K562 (cell line): ENCODE results near the gene DLL4. TPM values are rescaled to one million over a fixed set of nuclear protein-coding genes. Genes with fewer than 3 reads are reported as not detected.
A peak's percentile ranks its signal among the peaks of the same experiment; 100 is the strongest.

Experiments used
- ATAC-seq: fragments of 200-7000 bp; cut with Tn5 transposase; 3 replicates; pipeline ENCODE4 v1.9.1; 2020; ENCODE audit warnings: moderate library complexity
- BruUV-seq: library from RNA; stranded (reverse); fragments of 400-500 nt; replicated peaks from 2 replicates; lab custom pipeline; 2021; lab: Mats Ljungman, UMichigan
- CTCF ChIA-PET: fragments of 300-600 bp; formaldehyde crosslinking; extraction: SDS; loops from one replicate; lab custom pipeline; 2021; ENCODE audit warnings: low intra/inter-chr PET ratio; lab: Yijun Ruan, JAX
- POLR2A ChIA-PET: fragments of 300-600, 350-650 bp; sonication (Branson Sonifier 250); formaldehyde crosslinking; extraction: SDS; loops from one replicate; lab custom pipeline; 2021; ENCODE audit warnings: antibody characterized with exemption, inconsistent platforms; lab: Yijun Ruan, JAX
- DNase-seq, 4 experiments: peaks; one replicate each; pipeline versions ENCODE4 v3.0.0 to v3.0.0-alpha.2; 2011 to 2018; ENCODE audit warnings: low spot score in 3 of 4, mixed read lengths in 3 of 4; ENCODE audit errors: extremely low read depth in 1 of 4
- FAIRE-seq: peaks from 2 replicates; lab custom pipeline; 2011; peaks lifted over from hg19 to GRCh38; lab: Jason Lieb, UNC
- H2AFZ ChIP-seq: 2 replicates; pipeline ENCODE4 v1.6.0; 2011; ENCODE audit warnings: low read depth, low read length, control low read depth, inconsistent platforms
- H3K27ac ChIP-seq: fragments of 200-600 bp; 3 replicates; pipeline ENCODE4 v1.8.0; 2011; ENCODE audit warnings: low read depth, mild to moderate bottlenecking, control low read depth, inconsistent platforms, low read length, moderate library complexity, mixed read lengths; ENCODE audit errors: extremely low read depth
- H3K27me3 ChIP-seq, 2 experiments: fragments of 300-600 bp in 1 of 2; 2 replicates in 1 of 2; 3 replicates in 1 of 2; pipeline versions ENCODE4 v1.6.0 to v1.8.0; 2011; ENCODE audit warnings: inconsistent platforms in 2 of 2, low read length in 2 of 2, mild to moderate bottlenecking in 1 of 2, mixed read lengths in 1 of 2, moderate library complexity in 1 of 2; ENCODE audit not compliant: control insufficient read depth in 2 of 2, insufficient read depth in 2 of 2
- H3K36me3 ChIP-seq: fragments of 300-600 bp; 3 replicates; pipeline ENCODE4 v1.8.0; 2011; ENCODE audit warnings: mild to moderate bottlenecking, low read length, inconsistent platforms; ENCODE audit not compliant: control insufficient read depth, insufficient read depth
- H3K4me1 ChIP-seq, 2 experiments: fragments of 200-600 bp in 1 of 2; replicated peaks in 1 of 2; 2 replicates in 1 of 2; 3 replicates in 1 of 2; pipeline versions ENCODE4 v1.5.1 to v1.8.0; 2011; ENCODE audit warnings: inconsistent platforms in 2 of 2, low read length in 2 of 2, mild to moderate bottlenecking in 1 of 2, mixed read lengths in 1 of 2, moderate library complexity in 1 of 2; ENCODE audit not compliant: control insufficient read depth in 2 of 2, insufficient read depth in 2 of 2
- H3K4me2 ChIP-seq: 2 replicates; pipeline ENCODE4 v1.6.1; 2011; ENCODE audit warnings: low read length, control low read depth, inconsistent platforms, mixed read lengths; ENCODE audit not compliant: insufficient read depth
- H3K4me3 ChIP-seq: fragments of 200-600 bp; sonication (generic), shearing (Covaris generic); 2 replicates; pipeline ENCODE4 v1.5.1; 2016; ENCODE audit warnings: control low read depth, inconsistent platforms
- H3K79me2 ChIP-seq: fragments of 200-600 bp; 3 replicates; pipeline ENCODE4 v1.8.0; 2011; ENCODE audit warnings: low read length, inconsistent platforms; ENCODE audit not compliant: control insufficient read depth, insufficient read depth
- H3K9ac ChIP-seq, 2 experiments: 2 replicates each; pipeline versions ENCODE4 v1.6.0 to v1.6.1; 2011; ENCODE audit warnings: low read depth in 2 of 2, low read length in 2 of 2, control low read depth in 1 of 2, inconsistent platforms in 1 of 2, mild to moderate bottlenecking in 1 of 2, mixed read lengths in 1 of 2; ENCODE audit not compliant: insufficient read depth in 1 of 2
- H3K9me1 ChIP-seq: one replicate; pipeline ENCODE4 v1.6.0; 2011; ENCODE audit warnings: inconsistent platforms, mild to moderate bottlenecking, low read length, moderate library complexity; ENCODE audit not compliant: control insufficient read depth, insufficient read depth
- H3K9me3 ChIP-seq: replicated peaks from 2 replicates; pipeline ENCODE4 v1.5.1; 2011; ENCODE audit warnings: low read depth, low read length, inconsistent platforms; ENCODE audit not compliant: control insufficient read depth, insufficient read depth
- H4K20me1 ChIP-seq: replicated peaks from 2 replicates; pipeline ENCODE4 v1.6.1; 2011; ENCODE audit warnings: low read length, inconsistent platforms, mixed read lengths; ENCODE audit not compliant: control insufficient read depth, insufficient read depth
- BCL6 ChIP-seq: fragments of 250-450 bp; sonication (Bioruptor Pico); IDR thresholded peaks from 2 replicates; pipeline ENCODE4 v1.4.0; 2020
- CBFB ChIP-seq: sonication (generic); formaldehyde crosslinking; IDR thresholded peaks from 2 replicates; pipeline ENCODE4 v1.4.0; 2020; ENCODE audit warnings: mild to moderate bottlenecking, missing genetic modification reagents
- FOXK1 ChIP-seq: sonication (generic); formaldehyde crosslinking; IDR thresholded peaks from 2 replicates; pipeline ENCODE4 v1.8.0; 2022; ENCODE audit warnings: missing genetic modification reagents, mild to moderate bottlenecking, borderline replicate concordance
- KAT2B ChIP-seq: IDR thresholded peaks from one replicate; pipeline ENCODE4 v1.6.1; 2012; ENCODE audit warnings: low read depth, mild to moderate bottlenecking, control low read depth, inconsistent platforms, low read length, moderate library complexity
- KDM1A ChIP-seq, 2 experiments: fragments of 450-650 bp; IDR thresholded peaks; 2 replicates each; pipeline ENCODE4 v1.6.1; 2016; ENCODE audit warnings: mild to moderate bottlenecking in 2 of 2
- MAFG ChIP-seq: fragments of 450-650 bp; conservative IDR thresholded peaks from 2 replicates; pipeline ENCODE4 v1.6.1; 2016; ENCODE audit warnings: missing genetic modification characterization, missing compliant biosample characterization
- MCM7 ChIP-seq, 2 experiments: fragments of 450-650 bp; IDR thresholded peaks; 2 replicates each; pipeline ENCODE4 v1.6.1; 2016 to 2018
- NCOA2 ChIP-seq, 2 experiments: fragments of 450-650 bp; IDR thresholded peaks; 2 replicates each; pipeline ENCODE4 v1.6.1; 2018; ENCODE audit warnings: mild to moderate bottlenecking in 2 of 2, moderate library complexity in 1 of 2; ENCODE audit not compliant: partially characterized antibody in 2 of 2
- RAD21 ChIP-seq, 2 experiments: fragments of 250-450 bp in 1 of 2; fragments of 450-650 bp in 1 of 2; sonication (Bioruptor Pico) in 1 of 2; formaldehyde crosslinking in 1 of 2; IDR thresholded peaks in 1 of 2; conservative IDR thresholded peaks in 1 of 2; 2 replicates each; pipeline versions ENCODE4 v1.4.0 to v1.8.0; 2020 to 2022; ENCODE audit warnings: mild to moderate bottlenecking in 2 of 2, moderate library complexity in 1 of 2
- RBM17 ChIP-seq: fragments of 200-400 bp; formaldehyde crosslinking; IDR thresholded peaks from 2 replicates; pipeline ENCODE4 v1.6.1; 2017; ENCODE audit warnings: low read depth, mild to moderate bottlenecking, low read length, borderline replicate concordance
- RHOXF2B ChIP-seq: fragments of 250-450 bp; sonication (Bioruptor Pico); conservative IDR thresholded peaks from 2 replicates; pipeline ENCODE4 v1.5.1; 2021
- ZNF121 ChIP-seq: sonication (generic); formaldehyde crosslinking; conservative IDR thresholded peaks from 2 replicates; pipeline ENCODE4 v1.8.0; 2022; ENCODE audit warnings: missing genetic modification reagents
- ZNF217 ChIP-seq: sonication (generic); formaldehyde crosslinking; IDR thresholded peaks from 2 replicates; pipeline ENCODE4 v1.8.0; 2022; ENCODE audit warnings: mild to moderate bottlenecking, missing genetic modification reagents
- ZNF253 ChIP-seq: fragments of 250-450 bp; sonication (Bioruptor Pico); conservative IDR thresholded peaks from 2 replicates; pipeline ENCODE4 v1.6.1; 2021; ENCODE audit warnings: mild to moderate bottlenecking
- ZNF324 ChIP-seq: fragments of 250-450 bp; sonication (Bioruptor Pico); IDR thresholded peaks from 2 replicates; pipeline ENCODE4 v1.4.0; 2020; ENCODE audit warnings: mild to moderate bottlenecking
- ZNF431 ChIP-seq: sonication (generic); formaldehyde crosslinking; IDR thresholded peaks from 2 replicates; pipeline ENCODE4 v1.8.0; 2022; ENCODE audit warnings: mild to moderate bottlenecking, missing genetic modification reagents
- ZNF75A ChIP-seq: fragments of 450-650 bp; formaldehyde crosslinking; IDR thresholded peaks from 2 replicates; pipeline ENCODE4 v1.4.0; 2020; ENCODE audit warnings: mild to moderate bottlenecking
- WGBS: fragments of 100-300 bp; shearing (Covaris generic); methylation state at CpG from one replicate; pipeline ENCODE4 v1.1.6; 2016; ENCODE audit warnings: low coverage, mixed read lengths; ENCODE audit not compliant: insufficient coverage; ENCODE audit errors: missing lambda C conversion rate; 5-methylcytosine and 5-hydroxymethylcytosine counted together
- in situ Hi-C: fragments of 300-500 bp; cut with MboI; formaldehyde crosslinking; loops from 4 replicates; pipeline ENCODE4 v1.15.0; 2018; ENCODE audit warnings: inconsistent platforms, mixed read lengths
- intact Hi-C: fragments of 100-400 bp; cut with micrococcal nuclease; formaldehyde crosslinking; loops from 2 replicates; pipeline ENCODE4 v1.14.2; 2022
- polyA plus RNA-seq, 8 experiments: library from polyadenylated mRNA; depleted of rRNA in 4 of 8; stranded (reverse) in 5 of 8; unstranded in 3 of 8; fragments of >200 nt; fragmentation: Nextera tagmentation in 2 of 8; fragmentation: Illumina TruSeq in 1 of 8; extraction: Ambion mirVana in 2 of 8; extraction: Trizol in 1 of 8; gene quantifications; 2 replicates each; pipeline versions ENCODE4 v1.2.1 to v1.2.3, GENCODE V29; 2011 to 2014; ENCODE audit warnings: inconsistent platforms in 1 of 8, missing spikeins in 1 of 8
- total RNA-seq, 7 experiments: library from RNA; depleted of rRNA in 6 of 7; stranded (reverse); fragments of >200 nt in 6 of 7; fragmentation: Illumina TruSeq in 2 of 7; extraction: Trizol in 2 of 7; gene quantifications; 2 replicates each; pipeline versions ENCODE4 v1.2.1 to v1.2.3, GENCODE V29; 2011 to 2021; ENCODE audit warnings: low replicate concordance in 1 of 7
- TF ChIP-seq, protein P1 (sequence below): sonication (generic); formaldehyde crosslinking; IDR thresholded peaks from 2 replicates; pipeline ENCODE4 v1.9.0; 2022; ENCODE audit warnings: mild to moderate bottlenecking, missing genetic modification reagents
- TF ChIP-seq, protein P2 (sequence below): sonication (generic); formaldehyde crosslinking; IDR thresholded peaks from 2 replicates; pipeline ENCODE4 v1.8.0; 2022; ENCODE audit warnings: mild to moderate bottlenecking, low read depth, missing genetic modification reagents

DLL4 gene
- total and polyA plus RNA-seq, 9 of the 15 experiments (the other 6 are each of a cell fraction or from before 2014, with no cell fraction given): 0.04 to 1.1 (median 0.41) TPM; not detected in 1

DNA sequence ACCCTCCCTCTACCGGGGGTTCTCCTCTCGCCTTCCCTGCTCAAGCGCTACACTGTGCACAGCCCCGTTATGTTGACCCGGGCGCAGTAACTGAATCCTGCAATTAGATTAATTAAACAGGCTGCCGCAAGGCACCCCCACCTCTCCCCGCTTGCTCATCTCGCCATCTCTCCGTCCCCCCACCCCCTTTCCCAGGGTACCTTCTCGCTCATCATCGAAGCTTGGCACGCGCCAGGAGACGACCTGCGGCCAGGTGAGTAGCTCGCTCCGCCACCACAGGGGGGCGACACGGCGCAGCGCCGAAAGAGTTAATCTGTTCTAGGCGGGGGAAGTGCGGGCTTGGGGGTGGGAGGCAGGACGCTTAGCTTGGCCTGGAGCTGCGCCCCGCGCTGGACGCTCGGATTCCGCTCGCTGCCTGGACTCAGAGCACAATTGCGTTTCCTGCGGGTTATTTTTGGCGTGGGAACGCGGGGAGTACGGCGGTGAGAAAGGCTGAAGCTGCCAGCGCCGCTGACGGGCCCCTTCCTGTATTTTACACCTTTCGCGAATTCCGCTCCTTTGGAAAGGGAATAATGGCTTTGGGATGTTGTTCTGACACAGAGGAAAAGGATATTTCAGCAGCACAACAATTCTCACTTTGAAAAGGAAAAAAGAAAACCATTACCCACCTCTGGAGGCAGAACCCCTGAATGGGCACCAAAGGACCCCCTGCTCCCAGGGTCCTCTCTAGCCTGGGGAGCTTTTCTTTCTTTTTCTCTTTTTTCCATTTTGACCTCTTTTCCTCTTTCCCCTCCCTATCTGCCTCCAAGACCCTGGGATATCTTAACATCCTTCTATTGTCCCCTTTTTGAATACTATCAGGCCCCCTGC, 1.5 kb downstream of the DLL4 start (continued):
- TF ChIP-seq, protein P1, sequence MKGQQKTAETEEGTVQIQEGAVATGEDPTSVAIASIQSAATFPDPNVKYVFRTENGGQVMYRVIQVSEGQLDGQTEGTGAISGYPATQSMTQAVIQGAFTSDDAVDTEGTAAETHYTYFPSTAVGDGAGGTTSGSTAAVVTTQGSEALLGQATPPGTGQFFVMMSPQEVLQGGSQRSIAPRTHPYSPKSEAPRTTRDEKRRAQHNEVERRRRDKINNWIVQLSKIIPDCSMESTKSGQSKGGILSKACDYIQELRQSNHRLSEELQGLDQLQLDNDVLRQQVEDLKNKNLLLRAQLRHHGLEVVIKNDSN (CRISPR knock-in tag): no peak

DNA sequence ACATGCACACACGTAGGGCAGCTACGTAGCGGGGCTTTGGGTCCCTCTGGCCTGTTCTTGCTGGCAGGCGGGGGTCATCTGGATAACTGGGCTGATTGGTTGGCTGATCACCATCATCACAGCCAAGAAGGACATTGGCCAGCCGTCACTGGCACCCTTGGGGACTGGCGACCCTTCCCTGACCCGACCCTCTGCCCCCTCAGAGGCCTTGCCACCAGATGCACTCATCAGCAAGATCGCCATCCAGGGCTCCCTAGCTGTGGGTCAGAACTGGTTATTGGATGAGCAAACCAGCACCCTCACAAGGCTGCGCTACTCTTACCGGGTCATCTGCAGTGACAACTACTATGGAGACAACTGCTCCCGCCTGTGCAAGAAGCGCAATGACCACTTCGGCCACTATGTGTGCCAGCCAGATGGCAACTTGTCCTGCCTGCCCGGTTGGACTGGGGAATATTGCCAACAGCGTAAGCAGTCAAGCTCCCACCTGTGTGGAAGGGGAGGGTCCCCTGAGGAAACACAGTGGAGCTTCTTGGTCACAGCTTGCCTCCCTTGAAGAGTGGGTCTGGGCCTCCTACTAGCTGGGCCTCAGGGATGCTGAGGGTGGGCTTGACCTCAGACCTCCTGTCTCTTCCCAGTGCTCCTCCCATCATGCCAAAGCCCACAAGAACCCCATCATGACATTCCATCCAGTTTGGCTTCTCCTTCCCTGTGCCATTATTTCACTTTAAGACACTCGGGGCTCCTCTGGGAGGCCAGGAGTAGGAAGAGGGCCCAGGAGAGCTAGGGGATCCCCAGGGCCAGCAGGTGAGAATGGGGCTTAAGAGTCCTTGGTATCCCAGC, 2.4 kb downstream of the DLL4 start:
- no peaks in the 10 kb centered on the region for H3K9me3 ChIP-seq
- H3K27ac ChIP-seq: no peak overlapping the region
- in situ Hi-C loops: no loop called here
- ChIA-PET POLR2A (interaction anchor here (0.6 to 1.5 kb wide), 8 partner anchors 9 to 510 kb away, joined by 3 to 6 read pairs (median 3); no protein-coding TSS in a partner anchor), CTCF (no interaction called here)
- WGBS: 75% methylated on average over 16 of the region's 16 CpGs
- no peak overlapping the region for H2AFZ ChIP-seq
- H3K79me2 ChIP-seq: no peaks in the 10 kb centered on the region
- no peaks in the 10 kb centered on the region for H3K36me3 ChIP-seq
- FAIRE-seq (peak; percentile 23), ATAC-seq (no peak), DNase-seq (no peak)
- H3K4me3 ChIP-seq: no peak overlapping the region
- H3K4me1 ChIP-seq: peaks cover 15 to 59% of the 10 kb centered on the region in 2 experiments
- peak overlapping the region; percentile 24 to 72; a peak in 2 of 4 replicates for H3K9ac ChIP-seq
- H4K20me1 ChIP-seq: 0 out of 2 replicates have a peak, but pooled peaks cover 4% of the 10 kb centered on the region
- intact Hi-C loops: no loop called here
- no peak overlapping the region for H3K4me2 ChIP-seq
- BruUV-seq: no TSS peak
- H3K27me3 ChIP-seq: peaks cover 0 to 15% of the 10 kb centered on the region in 2 experiments; a peak in 2 of 5 replicates
- peaks cover 3% of the 10 kb centered on the region for H3K9me1 ChIP-seq
- TF ChIP-seq ZNF75A (CRISPR knock-in tag): no peak
- TF ChIP-seq RHOXF2B (CRISPR knock-in tag): no peak
- TF ChIP-seq KDM1A (IDR thresholded peaks at IDR 0.05): no peak
- no peak for TF ChIP-seq CBFB
- TF ChIP-seq ZNF121: no peak
- no peak for TF ChIP-seq MCM7 (IDR thresholded peaks at IDR 0.05)
- no peak for TF ChIP-seq ZNF253
- no peak for TF ChIP-seq BCL6 (CRISPR knock-in tag)
- no peak for TF ChIP-seq ZNF217 (CRISPR knock-in tag)
- TF ChIP-seq KAT2B: no peak
- TF ChIP-seq ZNF431 (CRISPR knock-in tag): no peak
- no peak for TF ChIP-seq NCOA2 (IDR thresholded peaks at IDR 0.05; ENCODE audit: partially characterized antibody in 2 of 2)
- no peak for TF ChIP-seq RBM17
- TF ChIP-seq MAFG: no peak
- no peak for TF ChIP-seq FOXK1
- TF ChIP-seq, protein P2, sequence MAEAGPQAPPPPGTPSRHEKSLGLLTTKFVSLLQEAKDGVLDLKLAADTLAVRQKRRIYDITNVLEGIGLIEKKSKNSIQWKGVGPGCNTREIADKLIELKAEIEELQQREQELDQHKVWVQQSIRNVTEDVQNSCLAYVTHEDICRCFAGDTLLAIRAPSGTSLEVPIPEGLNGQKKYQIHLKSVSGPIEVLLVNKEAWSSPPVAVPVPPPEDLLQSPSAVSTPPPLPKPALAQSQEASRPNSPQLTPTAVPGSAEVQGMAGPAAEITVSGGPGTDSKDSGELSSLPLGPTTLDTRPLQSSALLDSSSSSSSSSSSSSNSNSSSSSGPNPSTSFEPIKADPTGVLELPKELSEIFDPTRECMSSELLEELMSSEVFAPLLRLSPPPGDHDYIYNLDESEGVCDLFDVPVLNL (CRISPR knock-in tag): no peak
- no peak for TF ChIP-seq RAD21 (CRISPR knock-in tag; conservative IDR thresholded peaks at IDR 0.05 in 1 of 2, IDR thresholded peaks at IDR 0.05 in 1 of 2)
- no peak for TF ChIP-seq ZNF324 (CRISPR knock-in tag)
